ENCODE data around the gene RBM38. TPM values are rescaled to one million over a fixed set of nuclear protein-coding genes. Genes with fewer than 3 reads are reported as not detected.

The RBM38 gene
- total RNA-seq, 1 experiment from 2014 or later: 39.9 TPM

DNA sequence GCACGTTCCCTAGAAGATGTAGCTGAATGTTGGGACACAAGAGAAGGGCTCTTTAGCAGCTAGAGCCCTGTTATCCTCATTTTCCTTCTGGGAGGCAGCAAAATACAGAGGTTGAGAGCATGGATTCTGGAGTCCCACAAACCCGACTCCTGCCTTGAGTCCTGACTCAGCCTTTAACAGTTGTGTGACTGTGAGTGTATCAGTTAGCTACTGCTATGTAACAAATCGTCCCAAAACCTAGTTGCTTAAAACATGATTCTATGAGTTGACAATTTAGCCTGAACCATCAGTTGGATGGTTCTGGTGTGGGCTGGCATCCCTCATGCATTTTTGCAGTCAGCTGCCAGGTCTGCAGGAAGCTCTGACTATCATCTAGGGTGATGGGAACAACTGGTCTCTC is 54.6 kb downstream of the RBM38 start:
- ChIA-PET POLR2A (no interaction called here), CTCF (no interaction called here)
- in situ Hi-C loops (cut with HindIII; ENCODE audit: low pct_unique_long_range_greater_than_20kb, low sequenced_read_pairs) (no loop called here), intact Hi-C loops (cut with micrococcal nuclease; ENCODE audit: unreplicated experiment) (no loop called here)
- Histone ChIP-seq H3K4me3 (ENCODE audit: low read depth in 2 of 2, low read length in 2 of 2) (no peak overlapping the region), H3K4me1 (ENCODE audit: control insufficient read depth, insufficient read depth, low read length) (peaks cover 10% of the 10 kb centered on the region), H3K27me3 (ENCODE audit: control insufficient read depth, insufficient read depth, low read length) (no peaks in the 10 kb centered on the region), H3K36me3 (ENCODE audit: control insufficient read depth, insufficient read depth, low read length) (no peaks in the 10 kb centered on the region), H3K27ac (ENCODE audit: low read length) (no peak overlapping the region), H3K9me3 (ENCODE audit: control insufficient read depth, insufficient read depth, low read depth, low read length) (no peaks in the 10 kb centered on the region)
- ATAC-seq: no peak
- TF ChIP-seq REST (IDR thresholded peaks at IDR 0.05; ENCODE audit: insufficient read depth in 1 of 2, low read depth in 2 of 2, low read length in 1 of 2) (no peak), TCF7L2 (IDR thresholded peaks at IDR 0.05; ENCODE audit: low read depth, low read length) (no peak), SIN3A (IDR thresholded peaks at IDR 0.05; ENCODE audit: borderline replicate concordance, insufficient read depth, low read depth, low read length) (no peak), POLR2AphosphoS5 (IDR thresholded peaks at IDR 0.05; ENCODE audit: low read depth, low read length) (no peak)
- TF ChIP-seq, protein P1, sequence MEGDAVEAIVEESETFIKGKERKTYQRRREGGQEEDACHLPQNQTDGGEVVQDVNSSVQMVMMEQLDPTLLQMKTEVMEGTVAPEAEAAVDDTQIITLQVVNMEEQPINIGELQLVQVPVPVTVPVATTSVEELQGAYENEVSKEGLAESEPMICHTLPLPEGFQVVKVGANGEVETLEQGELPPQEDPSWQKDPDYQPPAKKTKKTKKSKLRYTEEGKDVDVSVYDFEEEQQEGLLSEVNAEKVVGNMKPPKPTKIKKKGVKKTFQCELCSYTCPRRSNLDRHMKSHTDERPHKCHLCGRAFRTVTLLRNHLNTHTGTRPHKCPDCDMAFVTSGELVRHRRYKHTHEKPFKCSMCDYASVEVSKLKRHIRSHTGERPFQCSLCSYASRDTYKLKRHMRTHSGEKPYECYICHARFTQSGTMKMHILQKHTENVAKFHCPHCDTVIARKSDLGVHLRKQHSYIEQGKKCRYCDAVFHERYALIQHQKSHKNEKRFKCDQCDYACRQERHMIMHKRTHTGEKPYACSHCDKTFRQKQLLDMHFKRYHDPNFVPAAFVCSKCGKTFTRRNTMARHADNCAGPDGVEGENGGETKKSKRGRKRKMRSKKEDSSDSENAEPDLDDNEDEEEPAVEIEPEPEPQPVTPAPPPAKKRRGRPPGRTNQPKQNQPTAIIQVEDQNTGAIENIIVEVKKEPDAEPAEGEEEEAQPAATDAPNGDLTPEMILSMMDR (IDR thresholded peaks at IDR 0.05): no peak
- BruUV-seq (replicated peaks): no TSS peak
- no peak for DNase-seq (ENCODE audit: low read depth, low spot score)

- H3K27ac ChIP-seq (ENCODE audit: low read length): no peak overlapping the region
- no TSS peak for BruUV-seq (replicated peaks)
- H3K4me1 ChIP-seq (ENCODE audit: control insufficient read depth, insufficient read depth, low read length): peaks cover 5% of the 10 kb centered on the region; the same call in 1 of the 2 replicates
- intact Hi-C loops (cut with micrococcal nuclease; ENCODE audit: unreplicated experiment): no loop called here
- CTCF ChIA-PET: no interaction called here
- in situ Hi-C loops (cut with HindIII; ENCODE audit: low pct_unique_long_range_greater_than_20kb, low sequenced_read_pairs): no loop called here
- H3K36me3 ChIP-seq (ENCODE audit: control insufficient read depth, insufficient read depth, low read length): no peaks in the 10 kb centered on the region
- TF ChIP-seq, protein P1 (IDR thresholded peaks at IDR 0.05): no peak
- TF ChIP-seq TCF7L2 (IDR thresholded peaks at IDR 0.05; ENCODE audit: low read depth, low read length) (no peak), SIN3A (IDR thresholded peaks at IDR 0.05; ENCODE audit: borderline replicate concordance, insufficient read depth, low read depth, low read length) (no peak), REST (IDR thresholded peaks at IDR 0.05; ENCODE audit: insufficient read depth in 1 of 2, low read depth in 2 of 2, low read length in 1 of 2) (no peak), POLR2AphosphoS5 (IDR thresholded peaks at IDR 0.05; ENCODE audit: low read depth, low read length) (no peak)
- no peaks in the 10 kb centered on the region for H3K27me3 ChIP-seq (ENCODE audit: control insufficient read depth, insufficient read depth, low read length)
- no peak overlapping the region for H3K4me3 ChIP-seq (ENCODE audit: low read depth in 2 of 2, low read length in 2 of 2)
- DNase-seq (ENCODE audit: low read depth, low spot score): no peak
- POLR2A ChIA-PET: no interaction called here
- ATAC-seq: no peak
- no peaks in the 10 kb centered on the region for H3K9me3 ChIP-seq (ENCODE audit: control insufficient read depth, insufficient read depth, low read depth, low read length)
These were observed 57.7 kb downstream of the RBM38 start for GRCh38 chr20:57448764-57449354.

All from Panc1 (cell line).